BLaER1 (cell line): ENCODE data around the gene SCYL1.
A peak's percentile ranks its signal among the peaks of the same experiment; 100 is the strongest.

Source experiments
- H3K27ac ChIP-seq: shearing (Covaris generic); formaldehyde crosslinking; 2 replicates; pipeline ENCODE4 v1.8.1; 2022
- H3K27me3 ChIP-seq: shearing (Covaris generic); formaldehyde crosslinking; 2 replicates; pipeline ENCODE4 v1.8.1; 2022
- H3K36me3 ChIP-seq: shearing (Covaris generic); formaldehyde crosslinking; 2 replicates; pipeline ENCODE4 v1.8.1; 2022
- H3K4me1 ChIP-seq: shearing (Covaris generic); formaldehyde crosslinking; 2 replicates; pipeline ENCODE4 v1.8.1; 2022
- H3K4me2 ChIP-seq: shearing (Covaris generic); formaldehyde crosslinking; 2 replicates; pipeline ENCODE4 v1.8.1; 2022
- H3K4me3 ChIP-seq: shearing (Covaris generic); formaldehyde crosslinking; 2 replicates; pipeline ENCODE4 v1.8.1; 2022
- H3K9ac ChIP-seq: shearing (Covaris generic); formaldehyde crosslinking; 2 replicates; pipeline ENCODE4 v1.8.1; 2022
- H3K9me3 ChIP-seq: shearing (Covaris generic); formaldehyde crosslinking; 2 replicates; pipeline ENCODE4 v1.8.1; 2022
- H4K20me1 ChIP-seq: shearing (Covaris generic); formaldehyde crosslinking; 2 replicates; pipeline ENCODE4 v1.8.1; 2022
- Cebpa-rat ChIP-seq: shearing (Covaris generic); IDR thresholded peaks from 2 replicates; pipeline ENCODE4 v1.8.1; 2022

Gene SCYL1

DNA sequence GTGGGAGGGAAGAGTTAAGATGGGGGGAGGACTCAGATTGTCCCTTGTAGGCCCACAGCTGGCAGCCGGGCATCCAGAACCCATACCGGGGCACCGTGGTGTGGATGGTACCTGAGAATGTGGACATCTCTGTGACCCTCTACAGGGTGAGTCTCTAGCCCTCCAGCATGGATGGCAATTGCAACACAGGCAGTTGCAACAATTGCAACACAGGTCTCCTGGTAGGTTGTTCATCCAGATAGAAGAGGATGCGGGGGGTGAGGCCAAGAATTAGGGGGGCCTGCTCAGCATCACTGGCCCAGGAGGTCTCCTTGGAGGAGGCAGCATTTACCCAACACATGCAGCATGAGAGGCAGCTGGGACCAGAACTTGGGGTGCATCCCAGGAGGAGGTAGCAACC lies 54.4 kb downstream of the SCYL1 start:
- no peaks in the 10 kb centered on the region for H3K9me3 ChIP-seq
- peaks cover 37% of the 10 kb centered on the region for H3K4me1 ChIP-seq
- H4K20me1 ChIP-seq: peaks cover 55% of the 10 kb centered on the region
- H3K4me2 ChIP-seq: no peak overlapping the region
- H3K9ac ChIP-seq: peak overlapping the region; percentile 96; the same call in 1 of the 2 replicates
- no peak for TF ChIP-seq Cebpa-rat
- no peak overlapping the region for H3K4me3 ChIP-seq
- H3K27me3 ChIP-seq: no peaks in the 10 kb centered on the region
- H3K36me3 ChIP-seq: peaks cover 66% of the 10 kb centered on the region
- H3K27ac ChIP-seq: no peak overlapping the region

DNA sequence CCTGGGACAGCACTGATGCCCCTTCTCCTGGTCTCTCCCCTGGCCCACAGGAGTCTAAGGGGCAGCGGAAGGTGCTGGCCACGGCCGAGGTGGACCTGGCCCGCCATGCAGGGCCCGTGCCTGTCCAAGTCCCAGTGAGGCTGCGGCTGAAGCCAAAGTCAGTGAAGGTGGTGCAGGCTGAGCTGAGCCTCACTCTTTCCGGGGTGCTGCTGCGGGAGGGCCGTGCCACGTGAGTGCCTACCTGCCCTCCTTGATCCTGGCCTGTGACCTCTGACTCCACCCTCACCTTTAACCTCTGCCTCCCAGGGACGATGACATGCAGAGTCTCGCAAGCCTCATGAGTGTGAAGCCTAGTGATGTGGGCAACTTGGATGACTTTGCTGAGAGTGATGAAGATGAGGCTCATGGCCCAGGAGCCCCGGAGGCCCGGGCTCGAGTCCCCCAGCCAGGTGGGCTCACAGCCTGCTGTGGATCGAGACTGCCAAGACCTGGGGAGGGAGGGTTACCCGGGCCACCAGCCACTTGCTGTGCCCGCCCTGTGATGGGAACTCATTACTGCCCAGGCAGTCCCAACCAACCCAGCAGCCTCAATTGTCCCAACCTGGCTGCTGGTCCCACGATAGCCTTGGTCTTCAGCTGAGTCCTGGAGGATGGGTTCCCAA lies 55.3 kb downstream of the SCYL1 start:
- H4K20me1 ChIP-seq: peaks cover 51% of the 10 kb centered on the region
- H3K4me2 ChIP-seq: no peak overlapping the region
- peaks cover 31% of the 10 kb centered on the region for H3K4me1 ChIP-seq
- H3K27ac ChIP-seq: no peak overlapping the region
- no peak overlapping the region for H3K9ac ChIP-seq
- no peaks in the 10 kb centered on the region for H3K27me3 ChIP-seq
- H3K4me3 ChIP-seq: no peak overlapping the region
- peaks cover 75% of the 10 kb centered on the region for H3K36me3 ChIP-seq
- TF ChIP-seq Cebpa-rat: no peak
- no peaks in the 10 kb centered on the region for H3K9me3 ChIP-seq

DNA sequence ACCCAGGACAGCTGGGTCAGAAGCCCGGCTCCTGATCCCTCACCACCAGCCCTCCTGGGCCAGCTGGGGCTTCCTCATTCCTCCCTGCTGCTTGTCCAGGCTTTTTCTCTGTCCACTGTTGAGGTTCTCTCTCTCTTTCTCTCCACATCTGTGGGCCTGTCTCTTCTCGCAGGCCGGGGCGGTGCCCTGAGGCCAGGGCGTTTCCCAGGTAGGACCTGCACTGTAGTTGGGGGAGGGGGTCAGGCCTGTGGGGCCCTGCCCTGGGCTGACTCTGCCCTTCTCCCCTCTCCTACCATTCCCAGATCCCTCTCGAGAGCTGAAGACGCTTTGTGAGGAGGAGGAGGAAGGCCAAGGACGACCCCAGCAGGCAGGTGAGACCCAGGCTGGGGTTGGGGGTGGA lies 55.9 kb downstream of the SCYL1 start:
- Histone ChIP-seq H3K4me1 (peaks cover 31% of the 10 kb centered on the region), H3K27ac (peak overlapping the region; percentile 44; the same call in 1 of the 2 replicates), H3K36me3 (peaks cover 81% of the 10 kb centered on the region), H3K4me2 (no peak overlapping the region), H4K20me1 (peaks cover 56% of the 10 kb centered on the region), H3K4me3 (no peak overlapping the region), H3K9ac (0 out of 2 replicates have a peak overlapping the region, but pooled peaks have one; percentile 29), H3K9me3 (no peaks in the 10 kb centered on the region), H3K27me3 (no peaks in the 10 kb centered on the region)
- no peak for TF ChIP-seq Cebpa-rat

DNA sequence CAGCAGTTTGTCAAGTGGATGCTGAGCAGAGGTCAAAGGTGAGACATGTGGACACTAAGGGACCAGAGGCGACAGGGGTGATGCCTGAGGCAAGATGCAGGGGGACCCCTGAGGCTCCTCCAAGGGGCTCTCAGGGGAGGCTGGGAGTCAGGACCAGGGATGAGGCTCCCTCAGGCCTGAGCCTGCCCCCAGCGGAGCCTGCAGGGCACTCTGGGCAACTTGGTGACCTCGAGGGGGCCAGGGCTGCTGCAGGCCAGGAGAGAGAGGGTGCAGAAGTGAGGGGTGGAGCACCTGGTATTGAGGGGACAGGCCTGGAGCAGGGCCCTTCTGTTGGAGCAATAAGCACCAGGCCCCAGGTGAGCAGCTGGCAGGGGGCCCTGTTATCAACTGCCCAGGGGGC lies 57.0 kb downstream of the SCYL1 start:
- TF ChIP-seq Cebpa-rat: no peak
- 0 out of 2 replicates have a peak overlapping the region, but pooled peaks have one; percentile 53 for H3K9ac ChIP-seq
- no peak overlapping the region for H3K27ac ChIP-seq
- H3K27me3 ChIP-seq: no peaks in the 10 kb centered on the region
- H3K4me1 ChIP-seq: peaks cover 36% of the 10 kb centered on the region
- H3K36me3 ChIP-seq: peaks cover 93% of the 10 kb centered on the region
- H3K4me3 ChIP-seq: no peak overlapping the region
- H3K4me2 ChIP-seq: no peak overlapping the region
- no peaks in the 10 kb centered on the region for H3K9me3 ChIP-seq
- peaks cover 64% of the 10 kb centered on the region for H4K20me1 ChIP-seq

DNA sequence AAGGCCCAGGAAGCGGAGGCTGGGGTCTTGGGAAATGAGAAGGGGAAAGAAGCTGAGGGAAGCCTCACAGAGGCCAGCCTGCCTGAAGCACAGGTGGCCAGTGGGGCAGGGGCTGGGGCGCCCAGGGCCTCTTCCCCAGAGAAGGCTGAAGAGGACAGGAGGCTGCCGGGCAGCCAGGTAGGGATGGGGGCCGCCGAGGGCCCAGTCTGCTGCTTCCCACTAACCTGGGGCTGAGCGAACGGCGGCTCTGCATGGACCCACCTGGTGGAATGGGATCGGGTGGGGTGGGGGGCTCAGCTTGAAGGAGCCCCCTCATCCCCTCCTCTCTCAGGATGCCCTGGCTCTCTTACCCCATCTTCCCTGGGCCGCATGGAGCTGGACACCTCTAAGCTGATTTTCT lies 58.7 kb downstream of the SCYL1 start:
- H3K36me3 ChIP-seq: peaks cover 87% of the 10 kb centered on the region

DNA sequence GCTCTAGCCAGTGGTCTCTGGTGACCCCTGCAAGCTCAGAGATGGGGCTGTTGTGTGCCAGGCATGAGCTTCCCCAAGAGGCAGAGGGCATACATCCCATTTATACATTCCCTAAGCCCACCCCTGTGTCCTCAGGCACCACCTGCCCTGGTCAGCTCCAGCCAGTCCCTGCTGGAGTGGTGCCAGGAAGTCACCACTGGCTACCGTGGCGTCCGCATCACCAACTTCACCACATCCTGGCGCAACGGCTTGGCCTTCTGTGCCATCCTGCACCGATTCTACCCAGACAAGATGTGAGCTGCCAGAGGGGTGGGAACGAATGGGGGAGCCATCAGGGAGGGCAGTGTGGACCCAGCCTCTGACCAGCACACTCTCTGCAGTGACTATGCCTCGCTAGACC lies 59.2 kb downstream of the SCYL1 start:
- Histone ChIP-seq H3K4me3 (no peak overlapping the region), H3K9ac (no peak overlapping the region), H3K4me1 (peaks cover 38% of the 10 kb centered on the region), H3K9me3 (no peaks in the 10 kb centered on the region), H3K27me3 (no peaks in the 10 kb centered on the region), H3K27ac (0 out of 2 replicates have a peak overlapping the region, but pooled peaks have one; percentile 38), H3K4me2 (no peak overlapping the region), H4K20me1 (peaks cover 54% of the 10 kb centered on the region), H3K36me3 (peaks cover 85% of the 10 kb centered on the region)
- TF ChIP-seq Cebpa-rat: no peak

More for the DNA sequence above, 58.7 kb downstream of the SCYL1 start:
- no peaks in the 10 kb centered on the region for H3K9me3 ChIP-seq
- H3K4me2 ChIP-seq: no peak overlapping the region
- TF ChIP-seq Cebpa-rat: no peak
- peak overlapping the region; percentile 53; the same call in 1 of the 2 replicates for H3K9ac ChIP-seq
- H3K27ac ChIP-seq: 0 out of 2 replicates have a peak overlapping the region, but pooled peaks have one; percentile 38
- no peak overlapping the region for H3K4me3 ChIP-seq
- peaks cover 53% of the 10 kb centered on the region for H4K20me1 ChIP-seq
- peaks cover 36% of the 10 kb centered on the region for H3K4me1 ChIP-seq
- no peaks in the 10 kb centered on the region for H3K27me3 ChIP-seq

DNA sequence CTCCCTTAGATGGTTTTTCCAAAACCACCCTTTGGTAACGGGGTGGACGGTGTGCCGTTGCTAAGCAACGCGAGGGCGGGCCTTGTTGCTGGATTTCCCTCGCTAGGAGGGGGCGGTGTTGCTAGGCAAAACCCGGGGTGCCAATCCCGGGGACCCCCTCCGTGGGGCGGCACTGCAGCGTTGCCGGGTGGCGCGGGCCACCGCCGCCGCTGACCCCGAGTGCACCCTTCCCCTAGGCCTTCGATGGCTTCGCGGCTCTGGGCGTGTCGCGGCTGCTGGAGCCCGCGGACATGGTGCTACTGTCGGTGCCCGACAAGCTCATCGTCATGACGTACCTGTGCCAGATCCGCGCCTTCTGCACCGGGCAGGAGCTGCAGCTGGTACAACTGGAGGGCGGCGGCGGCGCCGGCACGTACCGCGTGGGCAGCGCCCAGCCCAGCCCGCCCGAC lies 59.9 kb downstream of the SCYL1 start:
- Histone ChIP-seq H3K36me3 (peaks cover 85% of the 10 kb centered on the region), H3K27me3 (no peaks in the 10 kb centered on the region)

DNA sequence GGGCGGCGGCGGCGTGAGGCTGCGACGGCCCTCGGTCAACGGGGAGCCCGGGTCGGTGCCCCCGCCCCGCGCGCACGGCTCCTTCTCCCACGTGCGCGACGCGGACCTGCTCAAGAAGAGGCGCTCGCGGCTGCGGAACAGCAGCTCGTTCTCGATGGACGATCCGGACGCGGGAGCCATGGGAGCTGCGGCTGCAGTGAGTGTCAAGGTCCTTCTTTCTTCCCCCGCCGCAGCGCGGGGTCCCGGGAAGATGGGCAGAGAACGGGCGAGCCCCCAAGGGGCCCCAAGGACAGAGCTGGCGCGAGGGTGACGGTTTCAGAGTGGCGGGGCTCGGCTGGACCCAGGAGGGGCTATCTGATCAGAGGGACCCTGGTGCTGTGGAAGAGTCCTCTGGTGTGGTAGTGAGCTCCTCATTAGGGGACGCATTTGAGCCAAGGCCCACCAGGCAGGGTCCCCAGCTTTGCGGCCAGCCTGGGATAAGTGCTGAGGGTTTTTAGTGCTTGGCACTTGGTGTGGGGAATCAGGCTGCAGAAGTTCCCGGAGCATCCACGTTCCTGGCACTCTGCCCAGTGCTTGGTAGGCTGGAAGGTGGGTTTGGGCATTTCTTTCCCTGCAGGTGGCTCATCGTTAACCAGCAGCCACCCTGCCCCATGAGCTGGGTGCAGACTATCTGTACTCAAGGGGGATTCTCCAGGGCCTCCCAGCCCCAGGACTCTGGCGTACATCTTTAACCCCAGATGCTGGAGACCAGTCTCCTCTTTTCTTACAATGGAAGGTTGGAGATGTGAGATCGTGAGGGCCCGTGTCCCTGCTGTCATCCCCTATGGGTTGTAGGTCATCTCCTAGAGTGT lies 60.7 kb downstream of the SCYL1 start:
- peak overlapping the region; percentile 96; the same call in 1 of the 2 replicates for H3K4me2 ChIP-seq
- H4K20me1 ChIP-seq: peaks cover 53% of the 10 kb centered on the region; the same call in 1 of the 2 replicates
- H3K27me3 ChIP-seq: no peaks in the 10 kb centered on the region
- no peaks in the 10 kb centered on the region for H3K9me3 ChIP-seq
- H3K4me1 ChIP-seq: peaks cover 52% of the 10 kb centered on the region
- peak overlapping the region; percentile 58 for H3K27ac ChIP-seq
- H3K36me3 ChIP-seq: peaks cover 85% of the 10 kb centered on the region
- 0 out of 2 replicates have a peak overlapping the region, but pooled peaks have one; percentile 54 for H3K9ac ChIP-seq
- no peak for TF ChIP-seq Cebpa-rat
- H3K4me3 ChIP-seq: no peak overlapping the region

More for the DNA sequence above, 59.9 kb downstream of the SCYL1 start:
- Histone ChIP-seq H3K4me3 (no peak overlapping the region), H3K9ac (no peak overlapping the region), H3K4me2 (no peak overlapping the region), H3K27ac (no peak overlapping the region), H3K9me3 (no peaks in the 10 kb centered on the region), H4K20me1 (peaks cover 54% of the 10 kb centered on the region), H3K4me1 (peaks cover 45% of the 10 kb centered on the region)
- no peak for TF ChIP-seq Cebpa-rat

DNA sequence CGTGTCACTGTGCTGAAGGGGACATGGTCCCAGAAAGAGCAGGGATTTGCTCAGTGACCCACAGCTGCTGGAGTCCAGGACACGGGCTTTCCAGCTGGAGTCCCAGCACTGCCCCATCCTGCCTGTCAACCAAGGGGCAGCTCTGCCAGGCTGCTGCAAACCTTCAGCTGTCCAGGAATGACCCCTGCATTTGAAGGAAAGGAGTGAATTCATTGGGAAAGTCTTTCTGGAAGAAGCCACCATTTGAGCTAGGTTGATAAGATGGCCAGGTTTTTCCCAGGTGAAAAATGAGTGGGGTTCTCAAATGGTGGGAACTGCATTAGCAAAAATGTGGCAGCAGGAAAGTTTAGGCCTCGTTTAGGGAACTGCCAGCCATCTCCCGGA lies 61.4 kb downstream of the SCYL1 start:
- H3K27ac ChIP-seq: peak overlapping the region; percentile 58
- peak overlapping the region; percentile 96 for H3K4me2 ChIP-seq
- no peak overlapping the region for H3K4me3 ChIP-seq
- H3K4me1 ChIP-seq: peaks cover 52% of the 10 kb centered on the region
- H3K9ac ChIP-seq: peak overlapping the region; percentile 54; the same call in 1 of the 2 replicates
- no peak for TF ChIP-seq Cebpa-rat
- peaks cover 85% of the 10 kb centered on the region for H3K36me3 ChIP-seq
- H3K9me3 ChIP-seq: no peaks in the 10 kb centered on the region
- no peaks in the 10 kb centered on the region for H3K27me3 ChIP-seq
- peaks cover 47% of the 10 kb centered on the region; the same call in 1 of the 2 replicates for H4K20me1 ChIP-seq

DNA sequence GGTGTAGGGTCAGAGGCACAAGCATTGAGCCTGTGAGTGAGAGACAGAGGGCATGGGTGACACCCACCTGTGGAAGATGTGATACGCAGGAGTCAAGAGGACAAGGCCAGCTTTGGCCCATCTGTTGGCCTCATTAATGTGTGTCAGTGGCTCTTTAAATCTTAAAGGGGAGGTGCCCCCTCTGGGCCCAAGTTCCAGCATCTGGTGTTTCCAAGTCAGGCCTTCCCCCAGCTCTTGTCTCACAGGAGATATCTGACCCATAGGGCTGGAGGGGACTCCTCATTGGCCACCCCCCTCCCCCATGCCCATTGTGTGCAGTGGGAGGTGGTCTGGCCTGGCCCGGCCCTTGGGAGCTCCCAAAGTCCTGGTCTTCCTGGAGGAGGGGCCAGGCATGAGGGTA lies 61.8 kb downstream of the SCYL1 start:
- Histone ChIP-seq H3K9me3 (no peaks in the 10 kb centered on the region), H3K27me3 (no peaks in the 10 kb centered on the region), H3K36me3 (peaks cover 84% of the 10 kb centered on the region), H3K27ac (peak overlapping the region; percentile 58), H3K4me3 (no peak overlapping the region), H3K4me1 (peaks cover 52% of the 10 kb centered on the region), H3K9ac (peak overlapping the region; percentile 54; the same call in 1 of the 2 replicates), H4K20me1 (peaks cover 45% of the 10 kb centered on the region; the same call in 1 of the 2 replicates), H3K4me2 (peak overlapping the region; percentile 96)
- TF ChIP-seq Cebpa-rat: no peak
